Stimulated activated CD8-positive, alpha-beta memory T cell treated with anti-CD3 and anti-CD28 coated beads, Interleukin-7, amount 100 ng/mL, for 4 hours (primary cell): ENCODE results near the gene HFM1.
"Not testable (repeated sequence)": the region's sequence is repeated elsewhere in the genome, so short reads cannot be mapped to it uniquely, and the experiment has no call there.

Experiments used
- DNase-seq, 2 donors: peaks; one replicate each; pipeline ENCODE4 v3.0.0-alpha.2; 2020; ENCODE audit warnings: low read depth in 2 of 2

Gene HFM1

GRCh38 chr1:91404151-91405012, at the start of gene HFM1:
TSS of gene HFM1 (minus strand) at chr1:91404837. CDS start at chr1:91401082, 3,755 bp downstream.
- peak; percentile 51 to 68 for DNase-seq

DNA sequence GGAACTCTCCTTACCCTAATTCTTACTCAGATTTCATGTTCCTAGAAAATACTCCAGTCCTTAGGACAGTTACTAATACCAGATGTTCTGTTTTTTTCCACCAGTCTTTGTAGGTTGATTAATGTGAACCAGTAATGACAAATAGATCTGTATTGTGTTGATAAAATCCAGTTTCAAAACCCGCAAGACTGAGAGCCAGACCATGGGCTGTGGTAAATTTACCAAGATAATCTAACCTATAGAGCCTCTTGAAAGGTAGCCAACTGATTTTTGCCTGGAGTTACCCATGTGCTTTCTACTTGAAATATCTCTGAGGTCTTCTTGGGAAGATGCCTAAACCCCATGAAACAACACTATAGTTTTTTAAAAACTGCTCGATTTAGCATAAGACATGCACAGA, 49.5 kb upstream of the HFM1 start:
- DNase-seq, result no peak

DNA sequence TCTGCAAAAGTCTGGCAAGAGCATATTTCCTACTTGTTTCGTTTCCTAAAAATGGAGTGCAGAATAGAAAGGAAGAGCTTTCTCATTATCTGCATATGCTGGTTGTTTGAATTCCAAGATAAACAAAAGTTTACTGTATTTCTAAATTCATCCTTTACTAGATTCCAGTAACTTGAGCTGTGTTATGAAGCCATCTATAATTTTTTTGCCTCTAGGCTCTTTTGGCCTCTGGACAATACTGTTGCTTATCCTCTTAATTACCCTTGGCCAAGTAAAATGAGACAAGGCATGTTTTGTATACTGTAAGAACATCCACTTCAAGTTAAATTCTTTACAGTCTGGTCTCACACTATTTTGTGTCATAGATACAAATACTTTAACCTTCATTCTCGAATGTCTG, 45.6 kb upstream of the HFM1 start:
- no peak for DNase-seq

DNA sequence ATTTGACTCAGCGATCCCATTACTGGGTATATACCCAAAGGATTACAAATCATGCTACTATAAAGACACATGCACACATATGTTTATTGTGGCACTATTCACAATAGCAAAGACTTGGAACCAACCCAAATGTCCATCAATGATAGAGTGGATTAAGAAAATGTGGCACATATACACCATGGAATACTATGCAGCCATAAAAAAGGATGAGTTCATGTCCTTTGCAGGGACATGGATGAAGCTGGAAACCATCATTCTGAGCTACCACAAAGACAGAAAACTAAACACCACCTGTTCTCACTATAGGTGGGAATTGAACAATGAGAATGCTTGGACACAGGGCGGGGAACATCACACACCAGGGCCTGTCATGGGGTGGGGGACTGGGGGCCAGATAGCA, 43.1 kb upstream of the HFM1 start:
- DNase-seq, result not testable (repeated sequence)

GRCh38 chr1:91441980-91442379, 37.3 kb upstream of the HFM1 start:
- DNase-seq, result not testable (repeated sequence)

DNA sequence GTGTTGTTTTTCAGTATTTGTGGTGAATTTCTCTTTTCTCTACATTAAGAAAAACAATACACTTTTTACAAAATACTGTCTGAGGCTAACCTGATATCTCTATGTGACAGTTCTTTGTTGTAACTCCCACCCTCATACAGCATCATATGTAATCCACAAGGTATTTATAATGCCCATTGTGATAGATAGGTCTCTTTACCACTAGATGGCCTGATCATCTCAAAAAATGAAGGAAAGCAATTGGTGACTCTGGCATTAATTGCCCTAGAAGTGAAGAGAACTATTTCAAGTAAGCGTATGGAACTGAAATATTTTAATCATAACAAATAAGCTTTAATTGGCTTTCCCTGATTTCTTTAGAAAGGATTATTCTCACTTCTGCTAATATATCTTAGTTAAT, 36.2 kb upstream of the HFM1 start:
- DNase-seq, result no peak

GRCh38 chr1:91439016-91439415, 34.4 kb upstream of the HFM1 start:
- no peak for DNase-seq

DNA sequence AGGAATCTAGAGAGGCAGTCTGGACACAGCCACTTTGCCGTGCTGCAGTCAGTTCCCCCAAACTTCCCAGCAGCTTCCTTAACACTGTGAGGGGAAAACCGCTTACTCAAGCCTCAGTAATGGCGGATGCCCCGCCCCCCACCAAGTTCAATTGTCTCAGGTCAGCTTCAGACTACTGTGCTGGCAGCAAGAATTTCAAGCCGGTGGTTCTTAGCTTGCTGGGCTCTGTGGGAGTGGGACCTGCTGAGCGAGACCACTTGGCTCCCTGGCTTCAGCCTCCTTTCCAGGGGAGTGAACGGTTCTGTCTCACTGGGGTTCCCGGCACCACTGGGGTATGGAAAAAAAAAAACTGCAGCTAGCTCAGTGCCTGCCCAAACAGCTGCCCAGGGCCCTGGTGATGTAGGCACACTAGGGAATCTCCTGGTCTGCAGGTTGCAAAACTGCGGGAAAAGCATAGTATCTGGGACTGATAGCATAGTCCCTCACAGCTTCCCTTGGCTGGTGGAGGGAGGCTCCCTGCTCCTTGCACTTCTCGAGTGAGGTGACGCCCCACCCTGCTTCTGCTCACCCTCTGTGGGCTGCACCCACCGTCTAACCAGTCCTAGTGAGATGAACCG, 23.7 kb upstream of the HFM1 start:
- DNase-seq, result no peak

GRCh38 chr1:91427741-91428140, 23.1 kb upstream of the HFM1 start:
- no peak for DNase-seq

DNA sequence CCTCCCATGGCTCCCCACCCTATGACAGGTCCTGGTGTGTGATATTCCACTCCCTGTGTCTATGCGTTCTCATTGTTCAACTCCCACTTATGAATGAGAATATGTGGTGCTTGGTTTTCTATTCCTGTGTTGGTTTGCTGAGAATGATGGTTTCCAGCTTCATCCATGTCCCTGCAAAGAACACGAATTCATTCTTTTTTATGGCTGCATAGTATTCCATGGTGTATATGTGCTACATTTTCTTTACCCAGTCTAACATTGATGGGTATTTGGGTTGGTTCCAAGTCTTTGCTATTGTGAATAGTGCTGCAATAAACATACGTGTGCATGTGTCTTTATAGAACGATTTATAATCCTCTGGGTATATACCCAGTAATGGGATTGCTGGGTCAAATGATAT, 17.9 kb upstream of the HFM1 start:
- DNase-seq, result not testable (repeated sequence)

DNA sequence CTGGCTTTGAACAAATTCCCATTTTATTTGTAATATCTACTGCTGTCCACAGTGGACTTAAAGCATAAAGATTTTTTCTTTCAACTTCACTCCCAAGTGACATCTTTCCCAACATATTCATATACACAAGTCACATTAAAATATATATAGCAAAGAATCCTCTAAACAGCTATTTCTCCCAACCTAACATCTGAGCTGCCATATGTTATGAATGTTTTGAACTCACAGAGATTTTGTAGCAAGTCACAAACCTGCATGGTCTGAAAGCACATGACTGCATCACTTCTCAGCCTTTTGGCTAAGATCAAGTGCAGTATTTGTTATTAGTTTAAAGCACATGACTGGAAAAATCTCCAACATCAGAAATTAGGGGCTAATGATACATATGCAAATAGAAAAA, 7.7 kb upstream of the HFM1 start:
- DNase-seq, result no peak

GRCh38 chr1:91406773-91407389, 2.2 kb upstream of the HFM1 start:
- DNase-seq, result no peak

- DNase-seq, result no peak
Observed at GRCh38 chr1:91402023-91402422, 2.6 kb downstream of the HFM1 start.

DNA sequence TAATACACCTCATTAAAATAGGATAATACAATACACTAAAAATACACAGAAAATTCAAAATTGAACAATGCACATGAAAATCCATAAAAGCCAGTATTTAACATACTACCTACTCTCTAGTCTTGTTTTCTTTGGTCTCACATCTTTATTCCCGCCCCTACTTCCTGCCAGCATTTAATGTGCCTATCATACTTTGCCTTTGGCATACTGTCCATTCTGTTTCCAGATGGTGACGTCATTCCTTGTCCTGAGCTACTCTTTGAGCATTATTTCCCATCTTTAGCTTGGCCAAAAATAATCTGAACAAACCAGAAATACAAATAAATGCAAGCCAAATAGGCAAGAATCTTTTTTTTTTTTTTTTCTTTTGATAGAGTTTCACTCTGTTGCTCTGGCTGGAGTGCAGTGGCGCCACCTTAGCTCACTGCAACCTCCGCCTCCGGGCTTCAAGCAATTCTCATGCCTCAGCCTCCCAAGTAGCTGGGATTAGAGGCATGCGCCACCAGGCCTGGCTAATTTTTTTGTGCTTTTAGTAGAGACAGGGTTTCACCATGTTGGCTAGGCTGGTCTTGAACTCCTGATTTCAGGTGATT, 4.4 kb downstream of the HFM1 start:
- no peak for DNase-seq

GRCh38 chr1:91398291-91398690, 6.3 kb downstream of the HFM1 start:
- no peak for DNase-seq

DNA sequence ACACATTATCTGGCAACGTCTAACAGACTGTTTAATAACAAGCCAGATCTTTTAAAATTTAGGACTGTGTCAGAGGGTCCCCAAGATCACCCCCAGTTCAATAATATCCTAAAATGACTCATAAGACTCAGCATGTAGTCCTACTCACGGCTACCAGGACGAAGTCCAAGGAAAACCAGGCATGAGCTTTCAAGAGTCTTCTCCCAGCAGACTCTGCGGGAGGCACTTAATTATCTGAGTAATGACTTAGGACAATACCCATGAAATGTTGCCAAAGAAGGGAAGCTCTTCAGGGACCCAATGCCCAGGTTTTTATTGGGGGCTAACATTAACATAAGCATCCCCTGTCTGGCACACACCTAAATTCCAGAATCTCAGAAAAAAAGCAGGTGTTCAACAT, 7.0 kb downstream of the HFM1 start:
- DNase-seq, result no peak

GRCh38 chr1:91393042-91393441, 11.6 kb downstream of the HFM1 start:
- DNase-seq, result no peak

- no peak for DNase-seq
Observed at GRCh38 chr1:91386109-91386508, 18.5 kb downstream of the HFM1 start.

GRCh38 chr1:91383456-91383855, 21.2 kb downstream of the HFM1 start:
- no peak for DNase-seq

GRCh38 chr1:91381844-91382243, 22.8 kb downstream of the HFM1 start:
- no peak for DNase-seq

GRCh38 chr1:91374086-91374485, 30.6 kb downstream of the HFM1 start:
- DNase-seq, result no peak

- DNase-seq, result not testable (repeated sequence)
Observed at GRCh38 chr1:91372230-91372629, 32.4 kb downstream of the HFM1 start.

DNA sequence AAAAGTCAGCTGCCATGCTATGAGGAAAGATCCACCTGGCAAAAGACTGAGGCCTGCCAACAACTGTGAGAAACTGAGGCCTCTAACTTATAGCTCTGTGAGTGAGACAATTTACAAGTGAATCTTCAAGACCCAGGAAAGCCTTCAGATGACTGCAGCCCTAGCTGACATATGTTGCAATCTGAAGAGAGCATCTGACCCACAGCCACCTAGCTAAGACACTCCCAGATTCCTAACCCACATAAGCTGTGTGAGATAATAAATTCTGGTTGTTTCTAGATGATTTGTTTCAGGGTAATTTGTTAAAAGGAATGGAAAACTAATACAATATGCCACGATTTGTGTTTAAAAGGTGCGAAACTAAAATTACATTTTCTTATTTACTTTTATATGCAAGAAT, 55.1 kb downstream of the HFM1 start:
- DNase-seq, result no peak
